Measurements from ENCODE around the gene ZDHHC14.

ZDHHC14 gene

DNA sequence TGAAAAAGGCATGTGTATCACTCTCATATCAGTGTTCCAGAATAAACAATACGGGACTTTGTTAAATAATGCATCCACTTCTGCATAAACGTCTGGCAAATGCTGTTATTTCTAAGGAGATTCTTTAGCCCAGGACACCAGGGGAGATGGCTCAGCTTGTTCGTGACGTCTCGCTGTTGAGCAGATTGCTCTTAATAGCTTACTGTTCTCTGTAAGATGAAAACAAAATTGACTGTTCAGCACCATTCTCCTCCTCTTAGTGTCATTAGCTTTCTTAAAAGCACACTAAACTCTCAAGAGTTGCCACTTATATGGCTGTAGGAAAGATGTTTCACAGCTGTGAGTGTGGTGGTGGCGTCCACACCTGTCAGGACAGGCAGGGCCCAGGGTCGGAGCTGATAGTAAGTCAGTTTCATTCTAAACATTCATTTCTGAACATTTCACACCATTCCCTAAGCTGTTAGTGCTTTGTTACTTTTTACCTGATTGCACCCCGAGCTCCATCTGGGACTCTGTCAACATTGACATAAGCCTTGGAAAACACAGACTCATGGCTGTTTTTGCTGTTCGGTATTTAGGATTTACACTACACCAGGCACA is 132.1 kb downstream of the ZDHHC14 start:
- H3K27ac Mint-ChIP-seq, result no peak overlapping the region
- peaks cover 5% of the 10 kb centered on the region for H3K36me3 Mint-ChIP-seq
- no peak overlapping the region for H3K4me3 Mint-ChIP-seq
- no peak for ATAC-seq
- H3K4me1 Mint-ChIP-seq, result peaks cover 26% of the 10 kb centered on the region
- peaks cover 2% of the 10 kb centered on the region for H3K9me3 Mint-ChIP-seq
- no peak for DNase-seq (ENCODE audit: low spot score in 2 of 2)

DNA sequence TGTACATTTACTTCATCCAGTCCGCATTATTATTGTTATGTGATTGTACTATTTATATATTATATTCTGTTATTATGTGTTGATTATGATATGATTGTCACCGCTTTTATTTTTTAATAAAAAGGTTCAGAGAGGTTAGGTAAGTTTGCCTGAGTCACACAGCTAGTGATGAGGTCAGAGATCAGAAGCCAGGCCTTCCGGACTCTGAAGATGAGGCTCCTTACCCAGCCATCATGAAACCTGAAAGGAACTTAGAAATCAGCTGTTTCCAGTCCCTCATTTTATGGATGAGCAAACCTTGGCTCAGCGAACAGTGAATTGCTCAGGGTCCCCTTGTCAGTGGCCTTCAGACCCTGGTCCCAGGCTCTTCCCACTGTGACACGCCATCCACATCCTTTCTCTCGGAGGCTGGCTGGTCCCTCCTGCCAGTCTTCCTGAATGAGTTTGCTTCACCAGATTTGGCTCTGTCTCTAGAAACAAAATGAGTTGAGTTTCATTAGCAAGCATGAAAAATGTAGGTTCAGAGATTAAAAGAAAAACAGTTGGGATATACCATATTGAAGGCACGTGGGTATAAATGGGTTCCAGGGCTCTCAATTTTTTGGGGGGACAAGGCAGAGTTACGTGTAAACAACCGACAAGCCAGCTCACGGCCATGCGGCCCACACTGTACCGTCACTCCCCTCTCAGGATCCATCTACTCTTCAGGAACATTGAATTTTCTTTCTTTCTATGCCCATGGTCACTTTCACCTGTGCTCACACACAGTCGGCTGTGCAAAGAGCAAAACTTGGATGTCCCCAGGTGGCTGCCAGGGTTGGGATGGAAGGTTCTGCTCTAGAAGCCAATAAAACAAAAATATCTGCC is 132.9 kb downstream of the ZDHHC14 start:
- peaks cover 26% of the 10 kb centered on the region for H3K4me1 Mint-ChIP-seq
- no peak overlapping the region for H3K4me3 Mint-ChIP-seq
- no peak overlapping the region for H3K27ac Mint-ChIP-seq
- no peak for ATAC-seq
- H3K36me3 Mint-ChIP-seq, result peaks cover 5% of the 10 kb centered on the region
- H3K9me3 Mint-ChIP-seq, result peaks cover 2% of the 10 kb centered on the region
- DNase-seq (ENCODE audit: low spot score in 2 of 2), result no peak

DNA sequence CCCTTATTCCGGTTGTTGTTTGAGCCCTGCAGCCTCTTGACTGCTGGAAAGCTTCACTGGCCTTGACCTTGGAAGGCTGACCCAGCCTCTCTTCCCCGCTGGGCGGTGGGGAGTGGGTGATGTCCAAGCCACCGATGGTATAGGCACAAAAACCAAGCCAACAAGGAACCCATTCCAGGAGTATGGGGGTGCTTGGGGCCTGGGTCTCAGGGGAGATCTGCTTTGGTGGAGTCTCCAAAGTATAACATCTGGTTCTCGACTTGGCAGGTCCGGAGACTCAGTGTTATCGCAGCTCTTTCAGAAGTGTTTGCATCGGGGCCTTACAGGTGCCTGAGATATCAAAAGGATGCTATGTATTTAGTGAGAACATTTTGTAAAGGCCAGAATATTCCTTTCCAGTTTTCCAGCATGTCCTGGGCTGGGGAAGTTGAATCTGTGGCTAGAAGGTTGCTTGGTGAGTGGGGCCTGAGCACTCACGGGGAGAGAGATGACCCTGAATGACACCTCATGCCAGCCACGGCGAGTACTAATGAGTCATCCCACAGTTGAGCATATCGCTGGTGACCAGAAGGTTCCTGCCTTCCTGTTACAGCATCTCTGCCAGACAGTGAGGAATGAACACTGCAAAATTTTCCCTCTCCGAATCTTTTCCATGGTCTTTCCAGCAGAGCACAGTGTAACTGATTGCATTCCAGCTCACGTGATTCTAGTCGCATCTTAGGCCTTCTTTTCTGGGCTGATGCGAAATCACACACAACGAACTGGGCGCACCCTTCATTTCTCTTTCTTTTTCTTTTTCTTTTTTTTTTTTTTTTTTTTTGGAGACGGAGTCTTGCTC is 133.9 kb downstream of the ZDHHC14 start:
- Mint-ChIP-seq H3K4me3 (no peak overlapping the region), H3K4me1 (peaks cover 22% of the 10 kb centered on the region), H3K27ac (peak overlapping the region; percentile 63), H3K36me3 (peaks cover 5% of the 10 kb centered on the region), H3K9me3 (no peaks in the 10 kb centered on the region)
- no peak for DNase-seq (ENCODE audit: low spot score in 2 of 2)
- ATAC-seq, result peak; percentile 88

DNA sequence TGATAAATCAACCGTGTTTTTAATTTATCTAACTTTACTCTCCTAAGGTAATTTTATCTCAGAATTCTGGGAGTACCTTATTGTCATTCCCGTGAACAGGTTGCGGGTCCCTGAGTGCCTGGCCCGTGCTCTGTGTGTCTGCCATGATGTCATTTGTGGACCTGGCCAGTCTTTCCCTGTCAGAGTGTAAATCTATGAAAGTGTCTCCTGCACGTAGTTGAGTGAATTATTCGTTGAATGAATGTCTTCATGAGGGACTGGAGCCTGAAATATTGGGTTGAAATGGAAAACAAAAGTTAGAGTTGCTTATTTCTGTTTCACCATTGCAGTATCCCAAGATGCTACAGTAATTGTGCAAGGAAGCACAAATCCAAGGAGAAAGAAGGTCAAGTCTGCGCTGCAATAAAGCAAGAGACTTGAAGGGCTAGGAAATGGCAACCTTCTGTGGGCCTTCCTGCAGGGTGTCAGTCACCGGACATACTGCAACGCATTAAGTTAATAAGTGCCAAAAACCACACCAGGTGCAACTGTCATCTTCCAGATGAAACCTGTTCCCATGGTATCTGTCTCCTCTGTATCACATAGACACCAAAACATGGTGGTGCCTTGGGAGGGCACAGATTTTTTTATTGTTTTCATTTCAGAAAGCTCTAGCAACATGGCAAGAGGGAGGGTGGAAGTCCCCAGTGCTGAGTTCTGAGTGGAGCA is 135.5 kb downstream of the ZDHHC14 start:
- Mint-ChIP-seq H3K4me3 (no peak overlapping the region), H3K36me3 (peaks cover 5% of the 10 kb centered on the region), H3K9me3 (no peaks in the 10 kb centered on the region), H3K4me1 (peaks cover 15% of the 10 kb centered on the region), H3K27ac (no peak overlapping the region)
- DNase-seq (ENCODE audit: low spot score in 2 of 2) (no peak), ATAC-seq (no peak)

DNA sequence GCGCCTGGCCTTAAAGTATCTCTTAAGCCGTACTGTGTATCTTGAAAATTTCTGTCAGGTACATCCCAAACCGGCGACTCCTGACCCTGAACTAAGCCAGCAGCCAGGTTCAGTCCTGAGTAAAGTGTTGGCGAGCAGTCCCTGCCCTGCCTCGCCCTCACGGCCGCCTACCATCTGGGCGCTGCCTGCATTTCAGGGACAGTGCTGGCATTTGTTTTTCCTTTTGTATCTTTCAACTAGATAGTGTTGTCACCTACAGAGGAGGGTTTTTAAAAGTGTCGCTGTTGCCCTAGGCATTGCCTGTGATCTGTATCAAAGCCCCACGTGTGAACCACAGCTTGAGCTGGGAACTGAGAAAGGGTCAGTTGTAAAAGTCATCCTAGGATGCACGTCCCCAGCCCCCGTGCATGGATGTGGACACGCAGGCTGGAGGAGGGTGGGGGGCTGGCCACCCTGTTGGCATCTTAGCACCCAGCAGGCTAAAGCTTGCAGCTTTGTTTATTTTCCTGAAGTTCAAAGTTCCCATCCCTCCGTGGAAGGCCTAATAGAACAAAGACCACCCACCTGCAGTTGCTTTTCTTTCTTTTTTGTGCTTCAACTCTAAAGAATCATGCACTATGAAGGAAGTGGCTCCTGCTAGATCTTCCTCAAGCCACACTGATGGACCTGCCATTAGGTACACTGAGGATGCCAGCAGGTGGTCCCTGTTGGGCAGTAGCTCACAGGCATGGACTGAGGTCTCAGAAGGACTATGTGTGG is 136.8 kb downstream of the ZDHHC14 start:
- Mint-ChIP-seq H3K27ac (no peak overlapping the region), H3K4me1 (peaks cover 27% of the 10 kb centered on the region), H3K9me3 (no peaks in the 10 kb centered on the region), H3K36me3 (peaks cover 5% of the 10 kb centered on the region), H3K4me3 (no peak overlapping the region)
- no peak for ATAC-seq
- DNase-seq (ENCODE audit: low spot score in 2 of 2), result no peak

DNA sequence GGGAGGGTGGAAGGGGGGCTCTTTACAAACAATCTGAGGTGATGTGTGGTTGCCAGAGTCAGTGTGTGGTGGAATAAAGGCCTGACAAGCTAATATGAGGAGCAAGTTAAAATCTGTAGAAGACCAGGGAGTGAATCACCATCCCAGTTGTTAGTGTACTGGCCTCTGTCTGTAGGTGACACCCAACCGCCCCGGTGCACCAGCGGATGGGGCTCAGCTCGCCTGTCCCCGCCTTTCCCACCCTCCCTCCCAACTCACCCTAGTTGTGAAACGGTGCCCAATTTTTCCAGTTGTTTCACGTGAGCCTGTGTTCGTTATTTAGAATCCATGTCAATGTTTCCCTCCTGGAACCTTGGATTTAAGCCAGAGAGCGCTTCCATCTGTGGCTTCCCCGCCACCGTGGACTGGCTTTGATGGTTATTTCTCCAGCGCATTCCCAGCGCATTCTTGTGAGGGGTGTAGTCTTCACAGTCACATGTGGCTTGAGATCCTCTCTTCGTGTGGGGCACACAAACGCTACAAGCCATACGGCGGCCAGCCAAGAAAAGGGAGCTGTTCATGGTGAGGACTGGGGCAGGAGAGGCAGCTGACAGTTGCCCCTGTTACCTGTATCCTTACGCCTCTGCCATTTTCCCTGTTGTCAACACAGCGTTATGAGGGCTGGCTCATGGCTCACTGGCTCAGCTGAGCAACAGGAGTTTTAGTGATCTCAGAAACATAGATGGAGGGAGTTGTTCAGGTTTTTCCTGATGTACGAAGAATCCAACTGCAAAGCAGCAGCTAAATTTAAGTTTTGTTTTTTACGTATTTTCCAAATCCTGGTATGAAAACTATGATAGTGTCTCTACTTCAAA is 137.6 kb downstream of the ZDHHC14 start:
- ATAC-seq (no peak), DNase-seq (ENCODE audit: low spot score in 2 of 2) (no peak)
- Mint-ChIP-seq H3K4me3 (no peak overlapping the region), H3K27ac (no peak overlapping the region), H3K4me1 (peaks cover 31% of the 10 kb centered on the region), H3K36me3 (peaks cover 5% of the 10 kb centered on the region), H3K9me3 (no peaks in the 10 kb centered on the region)

DNA sequence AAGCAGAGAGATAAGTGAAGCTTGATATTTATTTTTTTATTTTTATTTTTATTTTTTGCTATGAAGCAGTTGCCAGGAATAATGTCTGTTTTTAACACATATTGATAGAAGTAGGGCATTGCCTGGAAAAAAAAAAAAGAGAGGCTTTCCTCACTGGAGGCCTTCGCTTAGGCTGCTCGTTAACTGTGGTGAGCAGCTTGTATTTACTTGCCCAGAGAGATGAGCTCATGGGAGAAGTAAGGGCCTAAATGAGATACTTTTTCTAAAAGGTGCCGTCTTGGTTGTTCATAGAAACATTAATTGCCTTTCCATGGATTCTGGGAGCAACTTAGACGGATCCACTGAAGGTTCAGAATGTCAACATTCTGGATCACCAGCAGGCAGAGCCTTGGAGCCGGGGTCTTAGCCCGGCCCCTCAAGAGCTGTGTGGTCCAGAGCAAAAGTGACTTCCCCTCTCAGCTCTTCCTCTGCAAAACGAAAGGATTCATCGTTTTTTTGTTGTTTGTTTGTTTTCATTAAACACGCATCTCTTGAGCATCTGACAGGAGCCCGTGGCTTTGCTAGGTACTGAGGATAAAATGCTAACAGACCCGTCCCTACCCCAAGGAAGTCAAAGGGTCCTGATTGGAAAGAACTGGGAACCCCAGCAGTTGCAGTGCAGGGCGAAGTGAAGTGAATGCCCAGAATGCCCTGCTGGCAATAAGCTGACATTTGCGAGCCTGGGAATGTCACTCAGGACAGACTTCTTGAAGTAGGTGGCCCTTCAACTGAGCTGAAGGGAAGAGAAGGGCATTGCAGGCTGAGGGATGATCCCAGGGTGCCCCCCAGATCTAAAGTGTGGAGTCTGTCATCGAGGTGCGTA is 138.5 kb downstream of the ZDHHC14 start:
- ATAC-seq, result no peak
- H3K4me1 Mint-ChIP-seq, result peaks cover 31% of the 10 kb centered on the region
- no peak overlapping the region for H3K27ac Mint-ChIP-seq
- peaks cover 5% of the 10 kb centered on the region for H3K36me3 Mint-ChIP-seq
- no peak for DNase-seq (ENCODE audit: low spot score in 2 of 2)
- no peak overlapping the region for H3K4me3 Mint-ChIP-seq
- no peaks in the 10 kb centered on the region for H3K9me3 Mint-ChIP-seq

DNA sequence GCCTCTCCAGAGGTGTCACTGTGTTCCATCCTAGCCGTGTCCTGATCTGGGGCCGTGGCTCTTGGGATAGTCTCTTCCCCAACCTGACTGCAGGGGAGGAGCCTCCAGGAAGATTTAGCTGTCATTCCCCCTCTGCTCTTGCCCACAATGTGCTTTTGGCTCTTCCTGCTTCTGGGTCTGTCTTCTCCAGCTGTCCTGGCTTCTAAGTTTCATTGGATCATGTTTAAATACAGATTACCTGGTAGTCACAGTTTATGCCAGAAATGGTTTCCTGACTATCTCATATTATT is 139.1 kb downstream of the ZDHHC14 start:
- Mint-ChIP-seq H3K27ac (no peak overlapping the region), H3K36me3 (peaks cover 5% of the 10 kb centered on the region)

DNA sequence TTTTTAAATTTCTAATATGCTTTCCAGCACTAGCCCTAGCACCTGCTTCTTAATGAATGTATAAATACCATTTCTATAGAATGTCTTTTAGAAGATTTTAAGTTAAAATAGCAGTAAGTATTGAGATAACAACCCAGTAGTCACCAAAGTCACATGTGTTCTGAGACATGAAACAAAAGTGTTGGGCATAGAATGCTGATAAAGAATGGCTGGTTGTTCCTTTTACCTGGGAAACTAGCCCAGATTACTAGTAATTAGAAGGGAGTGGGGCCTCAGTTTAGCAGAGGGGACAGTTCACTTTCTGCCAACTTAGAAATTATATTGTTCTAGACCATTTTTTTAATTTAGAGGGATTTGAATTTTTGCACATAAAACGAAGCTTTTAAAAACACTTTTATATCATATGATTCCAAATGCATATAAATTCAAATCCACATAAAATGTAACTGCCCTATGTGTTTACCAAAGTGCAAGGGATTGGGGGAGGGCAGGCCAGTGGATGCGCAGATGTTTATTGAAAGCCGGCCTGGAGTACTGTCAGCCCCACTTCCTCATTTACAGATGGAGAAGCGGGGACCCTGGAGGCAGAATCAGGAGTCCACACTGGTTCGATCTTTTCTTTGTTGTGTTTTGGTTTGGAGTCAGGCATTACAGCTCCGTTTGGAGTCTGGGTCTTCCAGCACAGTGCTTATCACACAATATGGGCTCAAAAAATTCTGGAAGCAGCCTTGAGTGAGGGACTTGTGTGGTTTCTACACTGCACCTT is 139.8 kb downstream of the ZDHHC14 start:
- Mint-ChIP-seq H3K4me3 (no peak overlapping the region), H3K27ac (peak overlapping the region; percentile 76), H3K4me1 (peaks cover 25% of the 10 kb centered on the region), H3K36me3 (peaks cover 3% of the 10 kb centered on the region), H3K9me3 (no peaks in the 10 kb centered on the region)
- DNase-seq (ENCODE audit: low spot score in 2 of 2), result no peak
- no peak for ATAC-seq

More for the DNA sequence above, 139.1 kb downstream of the ZDHHC14 start:
- Mint-ChIP-seq H3K9me3 (no peaks in the 10 kb centered on the region), H3K4me3 (no peak overlapping the region), H3K4me1 (peaks cover 26% of the 10 kb centered on the region)
- DNase-seq (ENCODE audit: low spot score in 2 of 2), result no peak
- no peak for ATAC-seq

DNA sequence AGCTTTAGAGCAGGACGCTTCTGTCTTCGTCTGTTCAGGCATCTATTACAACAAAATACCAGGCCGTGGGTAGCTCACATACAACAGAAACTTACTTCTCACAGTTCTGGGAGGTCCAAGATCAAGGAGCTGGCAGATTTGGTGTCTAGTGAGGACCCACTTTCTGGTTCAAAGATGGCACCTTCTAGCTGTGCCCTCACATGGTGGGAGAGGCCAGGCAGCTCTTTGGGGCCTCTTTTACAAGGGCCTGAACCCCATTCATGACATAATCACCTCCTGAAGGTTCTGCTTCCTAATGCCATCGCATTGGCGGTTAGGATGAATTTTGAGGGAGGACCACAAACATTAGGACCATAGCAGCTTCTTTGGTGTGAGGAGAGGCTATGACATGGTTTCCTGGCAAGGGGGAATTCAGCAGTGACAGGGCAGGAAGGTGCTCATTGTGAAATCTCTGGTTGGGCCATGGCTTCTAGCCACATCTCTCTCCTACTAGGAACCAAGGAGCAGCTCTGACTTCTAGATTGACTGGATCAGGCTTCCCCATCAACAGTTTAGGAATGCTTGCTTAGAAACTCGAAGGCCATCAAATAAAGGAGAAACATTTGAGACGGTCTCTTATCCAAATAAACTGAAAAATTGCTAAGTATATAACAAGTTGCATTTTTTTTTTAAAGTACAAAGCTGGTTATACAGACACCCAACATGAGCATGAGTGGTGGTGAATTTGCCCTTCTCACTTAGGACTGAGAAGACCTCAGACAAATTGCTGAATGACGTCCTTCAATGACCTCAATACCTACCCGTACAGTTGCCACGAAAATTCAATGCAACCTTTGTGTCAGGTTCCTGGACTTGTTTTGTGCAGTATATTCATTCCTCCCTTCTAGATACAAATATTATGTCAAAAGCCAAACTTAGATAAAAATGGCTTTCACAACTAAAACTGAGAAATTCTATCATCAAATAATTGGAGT is 140.7 kb downstream of the ZDHHC14 start:
- Mint-ChIP-seq H3K4me3 (no peak overlapping the region), H3K36me3 (no peaks in the 10 kb centered on the region), H3K27ac (peak overlapping the region; percentile 76), H3K9me3 (no peaks in the 10 kb centered on the region), H3K4me1 (peaks cover 34% of the 10 kb centered on the region)
- DNase-seq (ENCODE audit: low spot score in 2 of 2) (no peak), ATAC-seq (peak; percentile 76)

DNA sequence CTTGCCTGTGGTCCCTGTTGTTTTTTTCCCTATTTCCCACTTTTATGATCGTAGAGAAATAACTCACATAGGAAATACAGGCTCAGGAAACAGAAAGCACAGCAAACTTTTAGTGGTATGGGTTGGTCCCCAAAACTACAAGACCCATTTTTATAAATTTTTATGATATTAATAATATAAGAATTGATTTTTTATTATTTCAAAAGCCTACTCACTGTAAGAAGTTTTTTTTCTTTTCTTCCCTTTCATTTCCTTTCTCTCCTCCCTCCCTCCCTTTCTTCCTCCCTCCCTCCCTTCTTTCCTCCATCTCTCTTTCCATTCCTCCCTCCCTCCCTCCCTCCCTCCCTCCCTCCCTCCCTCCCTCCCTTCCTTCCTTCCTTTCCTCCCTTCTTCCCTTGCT is 141.5 kb downstream of the ZDHHC14 start:
- Mint-ChIP-seq H3K9me3 (no peaks in the 10 kb centered on the region), H3K36me3 (no peaks in the 10 kb centered on the region), H3K4me1 (peaks cover 42% of the 10 kb centered on the region), H3K27ac (no peak overlapping the region), H3K4me3 (no peak overlapping the region)
- DNase-seq (ENCODE audit: low spot score in 2 of 2) (no peak), ATAC-seq (no peak)

DNA sequence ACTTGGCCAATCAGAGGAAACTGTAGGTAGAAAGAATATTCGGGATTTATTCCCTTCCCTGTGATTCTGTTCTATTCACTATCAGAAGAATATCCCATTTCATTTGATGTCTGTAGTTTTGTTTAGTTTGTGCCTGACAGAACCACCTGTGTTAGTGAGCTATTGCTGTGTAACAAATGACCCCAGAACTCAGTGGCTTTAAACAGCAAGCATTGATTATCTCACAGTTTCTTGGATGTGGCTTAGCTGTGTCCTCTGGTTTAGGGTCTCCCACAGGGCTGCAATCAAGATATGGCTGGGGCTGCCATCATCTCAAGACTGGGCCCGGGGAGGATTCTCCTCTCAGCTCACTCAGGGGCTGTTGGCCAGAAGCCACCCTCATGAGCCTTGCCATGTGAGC is 143.7 kb downstream of the ZDHHC14 start:
- ATAC-seq, result no peak
- H3K9me3 Mint-ChIP-seq, result no peaks in the 10 kb centered on the region
- no peak overlapping the region for H3K27ac Mint-ChIP-seq
- peaks cover 51% of the 10 kb centered on the region for H3K4me1 Mint-ChIP-seq
- H3K4me3 Mint-ChIP-seq, result no peak overlapping the region
- no peak for DNase-seq (ENCODE audit: low spot score in 2 of 2)
- no peaks in the 10 kb centered on the region for H3K36me3 Mint-ChIP-seq
